Naive thymus-derived CD4-positive, alpha-beta T cell (primary cell): ENCODE results near the gene ENO2. TPM values are rescaled to one million over a fixed set of nuclear protein-coding genes. Genes with fewer than 3 reads are reported as not detected.
"Not testable (repeated sequence)": the region's sequence is repeated elsewhere in the genome, so short reads cannot be mapped to it uniquely, and the experiment has no call there.

ENCODE experiments used
- ATAC-seq: fragments of 150-1000 bp; cut with Tn5 transposase; 2 replicates; pipeline ENCODE4 v1.10.0; 2021; ENCODE audit warnings: mild to moderate bottlenecking, moderate library complexity
- CTCF ChIA-PET: fragments of 350-600 bp; sonication (Branson Sonifier 250); formaldehyde crosslinking; loops from one replicate; lab custom pipeline; 2021; ENCODE audit warnings: antibody characterized with exemption; lab: Charles Lee
- POLR2A ChIA-PET: fragments of 350-600 bp; sonication (Branson Sonifier 250); formaldehyde crosslinking; loops from one replicate; lab custom pipeline; 2021; ENCODE audit warnings: antibody characterized with exemption, inconsistent platforms; lab: Charles Lee
- DNase-seq, 9 donors: peaks; one replicate each; pipeline versions ENCODE4 v3.0.0 to v3.0.0-alpha.2; 2020 to 2022; ENCODE audit warnings: mixed read lengths in 1 of 9
- H3K27ac ChIP-seq: one replicate; pipeline ENCODE4 v1.7.0; 2013; ENCODE audit warnings: mild to moderate bottlenecking, low read depth, low read length, moderate library complexity
- H3K27me3 ChIP-seq, 2 donors: one replicate each; pipeline ENCODE4 v1.7.0; 2013; ENCODE audit warnings: low read length in 2 of 2, mild to moderate bottlenecking in 2 of 2, moderate library complexity in 2 of 2; ENCODE audit not compliant: control insufficient read depth in 2 of 2, insufficient read depth in 2 of 2
- H3K36me3 ChIP-seq, 3 experiments: 1 replicate in 2 of 3; 2 replicates in 1 of 3; pipeline ENCODE4 v1.7.0; 2013; ENCODE audit warnings: low read length in 3 of 3, mild to moderate bottlenecking in 3 of 3, moderate library complexity in 1 of 3; ENCODE audit not compliant: insufficient read depth in 3 of 3, control insufficient read depth in 2 of 3
- H3K4me1 ChIP-seq, 2 donors: one replicate each; pipeline ENCODE4 v1.7.0; 2013; ENCODE audit warnings: low read length in 2 of 2, mild to moderate bottlenecking in 2 of 2, moderate library complexity in 1 of 2; ENCODE audit not compliant: control insufficient read depth in 2 of 2, insufficient read depth in 2 of 2
- H3K4me3 ChIP-seq: 2 replicates; pipeline ENCODE4 v1.7.0; 2013; ENCODE audit warnings: mild to moderate bottlenecking, low read length
- H3K9me3 ChIP-seq, 3 experiments: 1 replicate in 2 of 3; 2 replicates in 1 of 3; pipeline ENCODE4 v1.7.0; 2013; ENCODE audit warnings: low read length in 3 of 3; ENCODE audit not compliant: control insufficient read depth in 2 of 3
- H3K27ac Mint-ChIP-seq, 9 donors: one replicate each; pipeline ENCODE4 v1.8.0; 2020 to 2022; ENCODE audit warnings: mixed read lengths in 9 of 9, mild to moderate bottlenecking in 8 of 9, moderate library complexity in 5 of 9, inconsistent platforms in 2 of 9
- H3K27me3 Mint-ChIP-seq, 5 donors: one replicate each; pipeline ENCODE4 v1.8.0; 2021 to 2022; ENCODE audit warnings: mixed read lengths in 5 of 5, mild to moderate bottlenecking in 1 of 5
- H3K36me3 Mint-ChIP-seq, 5 donors: one replicate each; pipeline ENCODE4 v1.8.0; 2020 to 2022; ENCODE audit warnings: mixed read lengths in 5 of 5, mild to moderate bottlenecking in 3 of 5, inconsistent platforms in 1 of 5
- H3K4me1 Mint-ChIP-seq, 7 donors: one replicate each; pipeline ENCODE4 v1.8.0; 2020 to 2022; ENCODE audit warnings: mixed read lengths in 7 of 7, mild to moderate bottlenecking in 3 of 7, inconsistent platforms in 1 of 7
- H3K4me3 Mint-ChIP-seq, 10 donors: one replicate each; pipeline ENCODE4 v1.8.0; 2020 to 2022; ENCODE audit warnings: mild to moderate bottlenecking in 10 of 10, mixed read lengths in 10 of 10, moderate library complexity in 6 of 10, inconsistent platforms in 2 of 10
- H3K9me3 Mint-ChIP-seq, 11 donors: one replicate each; pipeline ENCODE4 v1.8.0; 2020 to 2022; ENCODE audit warnings: mixed read lengths in 11 of 11, mild to moderate bottlenecking in 4 of 11, inconsistent platforms in 1 of 11, moderate library complexity in 1 of 11
- intact Hi-C, 2 donors: fragments of 100-400 bp; cut with micrococcal nuclease; formaldehyde crosslinking; loops; one replicate each; pipeline ENCODE4 v1.15.1; 2023
- polyA plus RNA-seq, 2 donors: library from polyadenylated mRNA; unstranded; fragments of 300-500 nt; fragmentation: Illumina TruSeq; gene quantifications; one replicate each; pipeline ENCODE4 v1.2.3, GENCODE V29; 2021
- total RNA-seq, 6 experiments: library from RNA in 5 of 6; stranded (reverse) in 5 of 6; gene quantifications; 1 replicate in 5 of 6; 2 replicates in 1 of 6; pipeline ENCODE4 v1.2.3 and lab custom pipeline; 2021 to 2026

ENO2 gene
- total and polyA plus RNA-seq, 7 experiments from 2014 or later, result 22.5 to 193 (median 90.6) TPM

- H3K27me3 Mint-ChIP-seq, result no peaks in the 10 kb centered on the region
- peaks cover 2 to 52% (median 6%) of the 10 kb centered on the region in 3 experiments for H3K36me3 ChIP-seq
- no peaks in the 10 kb centered on the region for H3K9me3 ChIP-seq
- peaks cover 38 to 39% of the 10 kb centered on the region in 2 donors for H3K4me1 ChIP-seq
- H3K4me1 Mint-ChIP-seq, result peaks cover 34 to 55% (median 44%) of the 10 kb centered on the region in 7 donors
- H3K27me3 ChIP-seq, result no peaks in the 10 kb centered on the region
- peak overlapping the region; percentile 82 for H3K27ac ChIP-seq
- H3K27ac Mint-ChIP-seq, result peak overlapping the region; percentile 74 to 90 (median 81)
- DNase-seq, result peak in 1 of 9 donors; percentile 11
- no peaks in the 10 kb centered on the region for H3K9me3 Mint-ChIP-seq
- peak overlapping the region; percentile 61 for H3K4me3 ChIP-seq
- POLR2A ChIA-PET, result interaction anchor here (0.6 to 6.5 kb wide), 25 partner anchors 10 to 435 kb away, joined by 3 to 90 read pairs (median 3); partner anchors contain the start of genes C12orf57, CDCA3, ENO2 and MLF2
- H3K4me3 Mint-ChIP-seq, result peak overlapping the region; percentile 87 to 93 (median 89)
- intact Hi-C loops, result loop anchor here (1.0 to 5.0 kb wide), 15 partner anchors 46 to 320 kb away; partner anchors contain the start of genes C1R (in 2 of the 2), C12orf57 (in 1 of the 2), C1RL (in 1 of the 2) and ENO2 (in 1 of the 2)
- CTCF ChIA-PET, result interaction anchor here (0.9 to 6.9 kb wide), 16 partner anchors 9 to 244 kb away, joined by 3 to 45 read pairs (median 4); partner anchors contain the start of genes C12orf57, C1RL, CDCA3 and ENO2
- H3K36me3 Mint-ChIP-seq, result peaks cover 0 to 53% (median 10%) of the 10 kb centered on the region in 5 donors
- no peak for ATAC-seq
Measured at GRCh38 chr12:6868211-6869048, 46.0 kb upstream of the ENO2 start.

- ChIA-PET POLR2A (interaction anchor here (0.6 to 6.5 kb wide), 26 partner anchors 8 to 436 kb away, joined by 3 to 90 read pairs (median 4); partner anchors contain the start of genes C12orf57, CDCA3, MLF2 and P3H3), CTCF (interaction anchor here (0.6 to 6.9 kb wide), 27 partner anchors 9 to 243 kb away, joined by 3 to 45 read pairs (median 4); partner anchors contain the start of genes C12orf57, C1RL, CDCA3 and ENO2)
- intact Hi-C loops, result loop anchor here (1.0 to 5.0 kb wide), 16 partner anchors 45 to 1828 kb away; partner anchors contain the start of genes C1R (in 2 of the 2), C12orf57 (in 1 of the 2), C1RL (in 1 of the 2) and ENO2 (in 1 of the 2)
Measured at GRCh38 chr12:6869049-6870021, 45.0 kb upstream of the ENO2 start.

GRCh38 chr12:6870304-6870703 lies 44.1 kb upstream of the ENO2 start:
- H3K27ac ChIP-seq, result peak overlapping the region; percentile 77
- Mint-ChIP-seq H3K27ac (peak overlapping the region in 8 of 9 donors; percentile 40 to 94 (median 66)), H3K36me3 (peaks cover 0 to 49% (median 5%) of the 10 kb centered on the region in 5 donors), H3K4me1 (peaks cover 36 to 62% (median 53%) of the 10 kb centered on the region in 7 donors), H3K4me3 (peak overlapping the region in 8 of 10 donors; percentile 14 to 95 (median 60))
- H3K27me3 Mint-ChIP-seq, H3K27me3 ChIP-seq, H3K4me3 ChIP-seq, ATAC-seq, DNase-seq, H3K9me3 ChIP-seq, H3K9me3 Mint-ChIP-seq: not testable (repeated sequence)
- ChIA-PET CTCF (interaction anchor here (0.5 to 6.9 kb wide), 12 partner anchors 15 to 238 kb away, joined by 3 to 45 read pairs (median 5); partner anchors contain the start of genes C12orf57, C1RL, CDCA3 and RNU7-1), POLR2A (interaction anchor here (0.6 to 4.4 kb wide), 5 partner anchors 9 to 75 kb away, joined by 3 to 46 read pairs (median 4); partner anchors contain the start of genes C12orf57, RNU7-1 and USP5)
- intact Hi-C loops, result loop anchor here in 1 of 2 donors (5.0 kb wide), 2 partner anchors 378 to 1827 kb away; partner anchors contain the start of genes MRPL51, NCAPD2 and RIMKLB
- H3K36me3 ChIP-seq, result peaks cover 3 to 33% (median 6%) of the 10 kb centered on the region in 3 experiments
- H3K4me1 ChIP-seq, result peaks cover 39 to 42% of the 10 kb centered on the region in 2 donors

More at GRCh38 chr12:6869049-6870021, 45.0 kb upstream of the ENO2 start:
- Mint-ChIP-seq H3K36me3 (peaks cover 0 to 52% (median 9%) of the 10 kb centered on the region in 5 donors), H3K4me3 (peak overlapping the region; percentile 87 to 93 (median 89)), H3K4me1 (peaks cover 36 to 59% (median 48%) of the 10 kb centered on the region in 7 donors), H3K27me3 (no peaks in the 10 kb centered on the region), H3K9me3 (no peaks in the 10 kb centered on the region), H3K27ac (peak overlapping the region; percentile 74 to 90 (median 80))
- no peak overlapping the region for H3K4me3 ChIP-seq
- peak; percentile 16 for ATAC-seq
- no peaks in the 10 kb centered on the region for H3K9me3 ChIP-seq
- DNase-seq, result peak; percentile 72 to 89 (median 81)
- peaks cover 0 to 43% (median 6%) of the 10 kb centered on the region in 3 experiments for H3K36me3 ChIP-seq
- peaks cover 39 to 42% of the 10 kb centered on the region in 2 donors for H3K4me1 ChIP-seq
- H3K27ac ChIP-seq, result peak overlapping the region; percentile 82
- no peaks in the 10 kb centered on the region for H3K27me3 ChIP-seq

GRCh38 chr12:6871052-6871957 lies 43.1 kb upstream of the ENO2 start:
- peaks cover 3 to 32% (median 6%) of the 10 kb centered on the region in 3 experiments for H3K36me3 ChIP-seq
- no peaks in the 10 kb centered on the region for H3K9me3 ChIP-seq
- H3K27ac ChIP-seq, result peak overlapping the region; percentile 77
- no peaks in the 10 kb centered on the region for H3K9me3 Mint-ChIP-seq
- intact Hi-C loops, result loop anchor here in 1 of 2 donors (5.0 kb wide), 2 partner anchors 379 to 1826 kb away; partner anchors contain the start of genes MRPL51, NCAPD2 and RIMKLB
- H3K27me3 ChIP-seq, result no peaks in the 10 kb centered on the region
- DNase-seq (peak in 1 of 9 donors; percentile 58), ATAC-seq (no peak)
- H3K4me3 ChIP-seq, result peak overlapping the region; percentile 98
- peak overlapping the region; percentile 87 to 95 (median 91) for H3K4me3 Mint-ChIP-seq
- no peaks in the 10 kb centered on the region for H3K27me3 Mint-ChIP-seq
- peak overlapping the region; percentile 74 to 94 (median 88) for H3K27ac Mint-ChIP-seq
- H3K4me1 Mint-ChIP-seq, result peaks cover 37 to 62% (median 53%) of the 10 kb centered on the region in 7 donors
- peaks cover 39 to 42% of the 10 kb centered on the region in 2 donors for H3K4me1 ChIP-seq
- POLR2A ChIA-PET, result interaction anchor here (0.5 to 4.6 kb wide), 10 partner anchors 17 to 148 kb away, joined by 3 to 70 read pairs (median 10); partner anchors contain the start of genes C12orf57, CDCA3, LPCAT3 and MLF2
- H3K36me3 Mint-ChIP-seq, result peaks cover 0 to 45% (median 3%) of the 10 kb centered on the region in 5 donors
- CTCF ChIA-PET, result interaction anchor here (0.6 to 6.9 kb wide), 12 partner anchors 8 to 237 kb away, joined by 3 to 45 read pairs (median 12); partner anchors contain the start of genes C1RL, CDCA3 and USP5
